Vagina (tissue), 2 donors: ENCODE measurements around the gene CHN1. TPM values are rescaled to one million over a fixed set of nuclear protein-coding genes. Genes with fewer than 3 reads are reported as not detected.

ENCODE experiments used
- DNase-seq, 2 donors: peaks; one replicate each; pipeline ENCODE4 v3.0.0-alpha.2; 2017; ENCODE audit errors: extremely low spot score in 2 of 2
- H3K27ac ChIP-seq: fragments of 200-600 bp; sonication (generic); one replicate; pipeline ENCODE4 v1.5.1; 2019
- H3K27me3 ChIP-seq: fragments of 200-600 bp; sonication (generic); one replicate; pipeline ENCODE4 v1.5.1; 2019
- H3K36me3 ChIP-seq, 2 donors: fragments of 200-600 bp; sonication (generic); one replicate each; pipeline ENCODE4 v1.5.1; 2017 to 2019
- H3K4me1 ChIP-seq: fragments of 200-600 bp; sonication (generic); one replicate; pipeline ENCODE4 v1.5.1; 2019
- H3K4me3 ChIP-seq, 2 donors: fragments of 200-600 bp; sonication (generic); 1 replicate in 1 of 2; 2 replicates in 1 of 2; pipeline ENCODE4 v1.5.1; 2016 to 2019
- H3K9me3 ChIP-seq: fragments of 200-600 bp; sonication (generic); one replicate; pipeline ENCODE4 v1.5.1; 2019
- CTCF ChIP-seq, 3 experiments: fragments of 450-650 bp in 2 of 3; fragments of 200-600 bp in 1 of 3; sonication (generic) in 1 of 3; IDR thresholded peaks; one replicate each; pipeline ENCODE4 v1.5.1; 2017 to 2019; ENCODE audit warnings: antibody characterized with exemption in 3 of 3, mild to moderate bottlenecking in 2 of 3, moderate library complexity in 2 of 3
- POLR2A ChIP-seq, 2 donors: fragments of 450-650 bp; IDR thresholded peaks; one replicate each; pipeline ENCODE4 v1.6.1; 2017; ENCODE audit warnings: antibody characterized with exemption in 2 of 2, mild to moderate bottlenecking in 2 of 2, moderate library complexity in 2 of 2
- POLR2AphosphoS5 ChIP-seq, 2 donors: sonication (generic); formaldehyde crosslinking; IDR thresholded peaks; one replicate each; pipeline ENCODE4 v1.9.0; 2017; ENCODE audit warnings: antibody characterized with exemption in 2 of 2, mild to moderate bottlenecking in 2 of 2, low read depth in 1 of 2; ENCODE audit not compliant: insufficient read depth in 1 of 2
- intact Hi-C: fragments of 100-400 bp; cut with DNase I; formaldehyde crosslinking; loops from one replicate; pipeline ENCODE4 v1.15.1; 2023
- total RNA-seq: library from RNA; depleted of rRNA; stranded (reverse); fragments of >200 nt; gene quantifications from one replicate; pipeline ENCODE4 v1.2.3, GENCODE V29; 2016

CHN1 gene
- total RNA-seq, 1 donor from 2014 or later: 9.6 TPM

DNA sequence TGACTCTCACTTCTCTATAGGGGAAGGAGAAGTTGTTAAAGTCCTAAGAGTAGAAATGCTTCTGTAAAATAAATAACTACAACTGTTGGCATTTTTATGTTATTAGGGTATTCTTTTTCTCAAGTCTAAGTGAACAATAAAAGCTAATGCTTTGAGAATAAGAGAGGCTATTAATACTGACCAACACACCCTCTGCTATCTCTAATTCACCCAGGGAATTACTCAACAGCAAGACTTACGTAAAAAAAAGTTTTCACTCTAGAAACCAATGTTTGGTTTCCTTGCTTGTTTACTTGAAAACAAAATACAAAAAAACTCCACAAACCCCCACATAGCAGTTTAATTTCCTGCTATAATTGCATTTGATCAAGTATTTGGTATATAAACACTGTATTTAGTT is 25.2 kb downstream of the CHN1 start:
- no peaks in the 10 kb centered on the region for H3K27me3 ChIP-seq
- H3K9me3 ChIP-seq: no peaks in the 10 kb centered on the region
- no peak overlapping the region for H3K4me3 ChIP-seq
- H3K4me1 ChIP-seq: no peaks in the 10 kb centered on the region
- TF ChIP-seq POLR2AphosphoS5 (IDR thresholded peaks at IDR 0.05; ENCODE audit: insufficient read depth in 1 of 2, low read depth in 1 of 2) (no peak), POLR2A (IDR thresholded peaks at IDR 0.05) (no peak), CTCF (IDR thresholded peaks at IDR 0.05) (no peak)
- DNase-seq: no peak
- no peaks in the 10 kb centered on the region for H3K36me3 ChIP-seq
- intact Hi-C loops: no loop called here
- no peak overlapping the region for H3K27ac ChIP-seq

DNA sequence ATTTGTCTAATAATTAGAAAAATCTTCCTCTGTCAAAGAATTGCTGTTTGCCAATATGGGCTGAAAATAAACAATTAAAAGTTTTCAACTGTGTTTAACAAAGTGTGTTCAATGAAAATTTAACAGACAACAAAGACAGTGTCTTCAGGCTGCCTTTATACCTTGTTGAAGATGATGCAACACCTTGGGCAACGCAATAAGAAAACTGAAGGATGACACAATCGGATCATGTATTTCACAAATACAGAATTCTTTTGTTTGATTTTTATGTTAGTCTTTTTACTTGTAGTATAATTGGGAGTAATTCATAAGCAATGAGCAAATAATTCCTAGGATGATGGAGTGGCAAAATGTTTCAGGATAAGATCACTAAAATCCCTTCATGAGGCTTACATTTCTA is 27.8 kb downstream of the CHN1 start:
- H3K9me3 ChIP-seq: no peaks in the 10 kb centered on the region
- intact Hi-C loops: no loop called here
- H3K4me3 ChIP-seq: no peak overlapping the region
- no peak for DNase-seq
- H3K27me3 ChIP-seq: no peaks in the 10 kb centered on the region
- H3K4me1 ChIP-seq: no peaks in the 10 kb centered on the region
- TF ChIP-seq CTCF (IDR thresholded peaks at IDR 0.05) (no peak), POLR2AphosphoS5 (IDR thresholded peaks at IDR 0.05; ENCODE audit: insufficient read depth in 1 of 2, low read depth in 1 of 2) (no peak), POLR2A (IDR thresholded peaks at IDR 0.05) (no peak)
- H3K27ac ChIP-seq: no peak overlapping the region
- H3K36me3 ChIP-seq: no peaks in the 10 kb centered on the region

GRCh38 chr2:174974131-174974530 is 31.1 kb downstream of the CHN1 start:
- Histone ChIP-seq H3K4me1 (no peaks in the 10 kb centered on the region), H3K9me3 (no peaks in the 10 kb centered on the region), H3K36me3 (no peaks in the 10 kb centered on the region), H3K27ac (no peak overlapping the region), H3K4me3 (no peak overlapping the region), H3K27me3 (no peaks in the 10 kb centered on the region)
- DNase-seq: no peak
- intact Hi-C loops: no loop called here
- no peak for TF ChIP-seq POLR2AphosphoS5 (IDR thresholded peaks at IDR 0.05; ENCODE audit: insufficient read depth in 1 of 2, low read depth in 1 of 2)
- TF ChIP-seq POLR2A (IDR thresholded peaks at IDR 0.05): no peak
- no peak for TF ChIP-seq CTCF (IDR thresholded peaks at IDR 0.05)

GRCh38 chr2:174972924-174973323 is 32.3 kb downstream of the CHN1 start:
- TF ChIP-seq CTCF (IDR thresholded peaks at IDR 0.05) (no peak), POLR2AphosphoS5 (IDR thresholded peaks at IDR 0.05; ENCODE audit: insufficient read depth in 1 of 2, low read depth in 1 of 2) (no peak), POLR2A (IDR thresholded peaks at IDR 0.05) (no peak)
- intact Hi-C loops: no loop called here
- no peaks in the 10 kb centered on the region for H3K36me3 ChIP-seq
- H3K4me3 ChIP-seq: no peak overlapping the region
- DNase-seq: no peak
- H3K9me3 ChIP-seq: no peaks in the 10 kb centered on the region
- H3K4me1 ChIP-seq: no peaks in the 10 kb centered on the region
- no peaks in the 10 kb centered on the region for H3K27me3 ChIP-seq
- no peak overlapping the region for H3K27ac ChIP-seq

DNA sequence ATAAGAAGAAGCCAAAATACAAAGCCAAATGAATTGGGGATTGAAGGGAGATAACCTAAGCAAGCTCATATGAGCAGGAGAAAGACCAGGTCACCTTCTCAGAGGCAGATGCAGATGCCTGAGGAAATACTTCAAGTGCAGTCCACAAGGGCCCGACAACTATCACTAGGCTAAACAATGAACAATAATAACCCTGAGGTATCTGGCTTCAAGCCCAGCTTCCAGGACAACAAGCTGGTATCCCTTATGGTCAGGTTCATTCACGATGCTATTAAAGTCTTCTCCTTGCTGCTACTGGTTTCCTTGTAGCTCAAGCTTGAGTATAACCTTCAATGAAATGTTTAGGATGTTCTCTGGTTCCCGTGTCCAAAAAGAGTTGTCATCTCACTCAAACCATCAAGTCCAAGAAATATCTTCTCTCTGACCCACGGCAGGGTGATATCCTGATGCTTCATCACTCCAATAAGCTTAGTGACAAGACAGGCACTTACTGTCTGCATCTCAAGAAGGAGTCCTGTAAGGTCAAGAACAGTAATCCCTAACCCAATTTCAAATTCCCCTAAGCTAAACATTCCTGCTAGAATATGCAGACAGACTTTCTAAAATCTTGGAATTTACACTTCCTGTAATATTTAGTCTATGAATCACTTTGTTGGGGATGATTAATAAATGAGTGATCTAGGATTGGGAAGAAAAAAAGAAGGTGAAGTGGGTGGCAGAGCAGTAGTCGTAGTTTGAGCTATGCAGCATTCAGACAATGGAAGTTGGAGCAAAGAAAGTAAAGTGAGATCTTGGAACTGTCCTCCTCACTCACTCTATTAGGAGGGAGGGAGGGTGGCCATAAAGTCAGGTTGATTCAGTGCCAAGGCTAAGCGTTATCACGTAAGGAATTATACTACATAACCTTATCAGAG is 33.1 kb downstream of the CHN1 start:
- Histone ChIP-seq H3K9me3 (no peaks in the 10 kb centered on the region), H3K27ac (no peak overlapping the region), H3K36me3 (no peaks in the 10 kb centered on the region), H3K4me3 (no peak overlapping the region), H3K4me1 (no peaks in the 10 kb centered on the region), H3K27me3 (no peaks in the 10 kb centered on the region)
- intact Hi-C loops: no loop called here
- TF ChIP-seq POLR2AphosphoS5 (IDR thresholded peaks at IDR 0.05; ENCODE audit: insufficient read depth in 1 of 2, low read depth in 1 of 2) (no peak), POLR2A (IDR thresholded peaks at IDR 0.05) (no peak)
- no peak for DNase-seq
